Type B pancreatic cell (in vitro differentiated cells): ENCODE data around the gene INTS11. TPM values are rescaled to one million over a fixed set of nuclear protein-coding genes. Genes with fewer than 3 reads are reported as not detected.

Experiments used
- DNase-seq: peaks from one replicate; pipeline ENCODE4 v3.0.0; 2021; ENCODE audit warnings: mixed read lengths; ENCODE audit not compliant: unreplicated experiment; ENCODE audit errors: extremely low spot score
- H3K27ac Mint-ChIP-seq: 2 replicates; pipeline ENCODE4 v1.8.0; 2021; ENCODE audit warnings: mild to moderate bottlenecking, mixed read lengths
- H3K27me3 Mint-ChIP-seq: 2 replicates; pipeline ENCODE4 v1.8.0; 2021; ENCODE audit warnings: mixed read lengths
- H3K36me3 Mint-ChIP-seq: 2 replicates; pipeline ENCODE4 v1.8.0; 2021; ENCODE audit warnings: mixed read lengths
- H3K4me1 Mint-ChIP-seq: one replicate; pipeline ENCODE4 v1.8.0; 2021; ENCODE audit warnings: mixed read lengths; ENCODE audit not compliant: unreplicated experiment
- H3K4me3 Mint-ChIP-seq: 2 replicates; pipeline ENCODE4 v1.8.0; 2021; ENCODE audit warnings: mild to moderate bottlenecking, mixed read lengths
- H3K9me3 Mint-ChIP-seq: 2 replicates; pipeline ENCODE4 v1.8.0; 2021; ENCODE audit warnings: mixed read lengths
- total RNA-seq: library from RNA; stranded (reverse); gene quantifications from 2 replicates; pipeline ENCODE4 v1.2.1, GENCODE V29; 2021; ENCODE audit warnings: low replicate concordance
- TF ChIP-seq, protein P1 (sequence below): fragments of 200-600 bp; sonication (generic); conservative IDR thresholded peaks from 2 replicates; pipeline ENCODE4 v1.5.0; 2021; ENCODE audit warnings: antibody characterized with exemption, mild to moderate bottlenecking

Gene INTS11
- total RNA-seq, 1 donor from 2014 or later: 138 TPM

DNA sequence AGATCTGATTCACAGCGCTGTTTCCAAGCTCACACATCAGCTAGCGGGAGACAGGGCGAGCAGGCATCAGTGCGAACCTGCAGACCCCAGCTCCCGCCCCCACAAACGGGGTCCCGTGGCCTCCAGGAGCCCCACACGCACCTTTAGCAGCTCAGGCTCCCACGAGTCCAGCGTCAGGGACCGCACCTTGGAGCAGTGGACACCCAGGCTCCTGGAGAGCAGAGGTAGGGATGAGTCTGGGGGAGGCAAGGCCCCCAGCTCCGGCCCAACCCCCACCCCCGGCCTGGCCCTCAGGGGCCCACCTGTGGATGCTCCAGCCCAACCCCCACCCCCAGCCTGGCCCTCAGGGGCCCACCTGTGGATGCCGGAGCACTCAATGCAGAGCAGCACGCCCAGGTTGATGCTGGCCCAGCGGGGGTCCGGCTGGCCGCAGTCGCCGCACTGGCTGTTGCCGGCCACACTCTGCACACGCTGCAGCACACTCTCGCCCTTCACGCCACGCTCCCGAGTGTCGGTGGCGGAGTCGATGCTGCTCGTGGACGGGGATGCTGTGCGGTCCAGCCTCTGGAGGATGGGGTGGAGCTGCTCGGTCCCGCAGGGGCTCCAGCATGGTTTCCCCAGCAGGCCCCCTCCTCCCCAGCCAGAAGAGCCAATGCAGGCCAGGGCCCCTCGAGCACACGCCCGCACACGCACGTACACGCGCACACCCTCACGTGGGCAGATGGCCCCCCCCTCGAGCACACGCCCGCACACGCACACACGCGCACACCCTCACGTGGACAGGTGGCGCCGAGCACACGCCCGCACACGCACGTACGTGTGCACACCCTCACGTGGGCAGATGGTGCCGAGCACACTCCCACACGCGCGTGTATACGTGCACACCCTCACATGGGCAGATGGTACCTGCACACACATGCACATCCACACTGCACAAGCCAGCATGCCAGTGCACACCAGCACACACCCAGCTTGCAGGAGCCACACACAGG, 28.1 kb downstream of the INTS11 start:
- H3K9me3 Mint-ChIP-seq: no peaks in the 10 kb centered on the region
- no peak overlapping the region for H3K27ac Mint-ChIP-seq
- no peak for DNase-seq
- H3K27me3 Mint-ChIP-seq: no peaks in the 10 kb centered on the region
- H3K4me3 Mint-ChIP-seq: no peak overlapping the region
- no peaks in the 10 kb centered on the region for H3K36me3 Mint-ChIP-seq
- H3K4me1 Mint-ChIP-seq: peaks cover 6% of the 10 kb centered on the region
- TF ChIP-seq, protein P1, sequence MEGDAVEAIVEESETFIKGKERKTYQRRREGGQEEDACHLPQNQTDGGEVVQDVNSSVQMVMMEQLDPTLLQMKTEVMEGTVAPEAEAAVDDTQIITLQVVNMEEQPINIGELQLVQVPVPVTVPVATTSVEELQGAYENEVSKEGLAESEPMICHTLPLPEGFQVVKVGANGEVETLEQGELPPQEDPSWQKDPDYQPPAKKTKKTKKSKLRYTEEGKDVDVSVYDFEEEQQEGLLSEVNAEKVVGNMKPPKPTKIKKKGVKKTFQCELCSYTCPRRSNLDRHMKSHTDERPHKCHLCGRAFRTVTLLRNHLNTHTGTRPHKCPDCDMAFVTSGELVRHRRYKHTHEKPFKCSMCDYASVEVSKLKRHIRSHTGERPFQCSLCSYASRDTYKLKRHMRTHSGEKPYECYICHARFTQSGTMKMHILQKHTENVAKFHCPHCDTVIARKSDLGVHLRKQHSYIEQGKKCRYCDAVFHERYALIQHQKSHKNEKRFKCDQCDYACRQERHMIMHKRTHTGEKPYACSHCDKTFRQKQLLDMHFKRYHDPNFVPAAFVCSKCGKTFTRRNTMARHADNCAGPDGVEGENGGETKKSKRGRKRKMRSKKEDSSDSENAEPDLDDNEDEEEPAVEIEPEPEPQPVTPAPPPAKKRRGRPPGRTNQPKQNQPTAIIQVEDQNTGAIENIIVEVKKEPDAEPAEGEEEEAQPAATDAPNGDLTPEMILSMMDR: no peak

DNA sequence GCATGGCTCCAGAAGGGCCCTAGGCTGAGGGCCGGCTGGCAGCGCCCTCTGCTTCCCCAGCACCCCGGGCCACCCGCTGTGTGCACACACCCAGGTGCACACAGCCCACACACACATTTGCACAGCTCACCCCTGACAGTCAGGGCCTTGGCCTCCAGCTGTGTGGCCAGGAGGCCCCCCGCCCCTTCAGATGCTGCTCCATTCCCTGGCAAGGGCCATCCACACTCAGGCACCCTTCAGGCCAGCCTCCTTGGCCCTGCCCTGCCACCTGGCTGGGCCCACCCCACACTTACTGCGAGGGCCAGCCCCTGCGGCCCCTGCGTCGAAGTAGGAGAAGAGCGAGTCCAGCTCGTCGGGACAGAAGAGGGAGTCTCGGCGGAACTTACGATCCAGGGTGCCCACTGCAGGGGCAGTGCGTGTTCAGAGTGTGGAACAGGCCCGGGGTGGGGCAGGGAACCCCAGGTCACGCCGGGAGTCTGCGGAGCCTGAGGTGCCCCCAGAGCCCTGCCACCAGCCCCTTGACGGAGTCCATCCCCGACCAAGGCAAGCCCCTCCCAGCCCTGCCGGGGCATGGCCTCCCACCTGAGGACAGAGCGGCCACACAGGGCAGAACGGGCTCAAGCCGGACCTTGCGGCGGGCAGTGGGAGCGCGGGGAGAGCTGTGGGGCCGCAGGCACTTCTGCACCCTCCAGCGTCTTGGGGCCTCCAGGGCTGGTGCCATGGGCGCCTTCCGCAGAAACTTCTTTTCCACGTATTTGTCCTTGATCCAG, 29.1 kb downstream of the INTS11 start:
- Mint-ChIP-seq H3K4me3 (no peak overlapping the region), H3K27me3 (no peaks in the 10 kb centered on the region), H3K27ac (no peak overlapping the region), H3K36me3 (no peaks in the 10 kb centered on the region), H3K4me1 (peaks cover 6% of the 10 kb centered on the region), H3K9me3 (no peaks in the 10 kb centered on the region)
- no peak for DNase-seq
- TF ChIP-seq, protein P1: no peak

DNA sequence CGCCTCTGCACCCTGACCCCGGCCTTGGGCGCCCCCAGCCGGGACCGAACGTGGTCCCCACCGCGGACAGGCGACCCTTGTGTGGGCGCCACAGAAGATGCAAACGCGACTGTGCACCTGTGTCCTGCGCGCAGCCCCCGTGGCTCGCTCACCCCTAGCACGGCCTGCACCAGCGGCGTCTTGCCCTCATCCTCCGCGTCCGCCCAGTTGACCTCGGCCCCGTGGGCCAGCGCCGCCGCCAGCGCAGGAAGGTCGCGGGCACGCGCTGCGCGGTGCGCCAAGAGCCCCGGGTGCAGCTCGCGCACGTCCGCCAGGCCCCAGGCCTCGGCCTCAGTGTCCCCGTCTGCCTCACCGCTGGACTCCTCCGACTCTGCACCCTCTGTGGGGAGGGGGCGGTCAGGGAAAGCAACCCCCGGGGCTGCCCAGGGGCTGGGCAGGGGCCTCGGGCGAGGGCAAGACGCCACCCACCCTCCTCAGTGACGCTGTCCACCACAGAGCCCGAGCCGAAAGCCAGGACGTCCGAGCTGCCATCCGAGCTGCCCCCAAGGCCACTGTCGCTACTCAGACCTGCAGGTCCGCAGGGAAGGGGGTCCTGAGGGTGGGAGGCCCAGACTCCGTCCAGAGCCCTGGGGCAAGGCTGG, 30.1 kb downstream of the INTS11 start:
- Mint-ChIP-seq H3K27ac (no peak overlapping the region), H3K9me3 (no peaks in the 10 kb centered on the region), H3K4me1 (peaks cover 6% of the 10 kb centered on the region), H3K4me3 (no peak overlapping the region), H3K27me3 (no peaks in the 10 kb centered on the region), H3K36me3 (no peaks in the 10 kb centered on the region)
- TF ChIP-seq, protein P1: no peak
- no peak for DNase-seq

DNA sequence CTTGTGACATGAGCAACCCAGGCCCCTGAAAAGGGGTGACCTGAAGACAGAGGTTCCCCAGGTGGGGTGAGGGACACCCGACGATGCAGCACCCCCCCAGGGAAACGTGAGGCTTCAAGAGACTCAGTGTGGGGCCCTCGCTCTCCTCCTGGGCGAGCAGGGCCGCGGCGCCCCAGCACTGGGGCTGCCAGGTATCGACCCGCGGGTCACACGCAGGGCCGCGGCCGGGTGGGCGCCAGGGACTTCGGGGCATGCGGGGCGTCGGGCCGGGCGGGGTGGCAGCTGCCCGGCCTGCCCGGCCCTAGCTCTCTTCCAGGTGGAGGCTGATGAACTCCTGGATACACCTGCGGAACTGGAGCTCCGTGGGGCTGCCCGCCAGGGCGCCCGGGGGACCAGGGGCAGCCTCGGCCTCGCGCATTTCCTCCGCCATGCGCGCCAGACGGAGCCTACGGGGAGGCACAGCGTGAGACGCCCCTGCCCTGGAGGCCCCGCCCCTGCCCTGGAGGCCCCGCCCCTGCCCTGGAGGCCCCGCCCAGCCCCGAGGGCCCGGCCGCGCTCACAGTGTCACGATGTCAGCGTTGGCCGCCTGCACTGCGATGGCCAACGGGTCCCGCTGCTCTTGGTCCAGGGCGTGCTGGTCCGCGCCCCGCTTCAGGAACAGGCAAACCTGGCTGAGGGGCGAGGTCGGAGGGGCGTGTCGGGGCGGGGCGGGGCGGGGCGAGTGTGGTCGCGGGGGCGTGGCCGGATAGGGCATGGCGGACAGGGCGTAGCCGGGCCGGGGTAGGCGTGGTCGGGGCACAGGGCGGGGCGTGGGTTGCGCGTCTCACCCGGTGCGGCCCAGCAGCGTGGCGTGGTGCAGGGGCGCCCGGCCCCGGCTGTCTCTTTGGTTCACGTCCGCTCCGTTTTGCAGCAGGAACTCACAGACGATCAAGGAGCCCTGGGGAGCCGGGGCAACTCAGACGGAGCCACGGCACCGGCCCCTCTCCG, 30.9 kb downstream of the INTS11 start:
- TF ChIP-seq, protein P1: no peak
- H3K4me1 Mint-ChIP-seq: peaks cover 6% of the 10 kb centered on the region
- no peaks in the 10 kb centered on the region for H3K9me3 Mint-ChIP-seq
- no peak overlapping the region for H3K4me3 Mint-ChIP-seq
- H3K36me3 Mint-ChIP-seq: no peaks in the 10 kb centered on the region
- no peak for DNase-seq
- H3K27me3 Mint-ChIP-seq: no peaks in the 10 kb centered on the region
- H3K27ac Mint-ChIP-seq: no peak overlapping the region
